ENCODE results near the gene MTHFD2L. TPM values are rescaled to one million over a fixed set of nuclear protein-coding genes. Genes with fewer than 3 reads are reported as not detected.
A peak's percentile ranks its signal among the peaks of the same experiment; 100 is the strongest.

MTHFD2L gene
- total RNA-seq, 1 donor, result 15.0 TPM

GRCh38 chr4:74217365-74217764 is 59.4 kb downstream of the MTHFD2L start:
- H3K4me3 ChIP-seq (ENCODE audit: low read depth, low read length), result no peak overlapping the region
- peak; percentile 60 for DNase-seq (ENCODE audit: low read depth)
- no peak for TF ChIP-seq CTCF (IDR thresholded peaks at IDR 0.05; ENCODE audit: insufficient read depth, low read length)

GRCh38 chr4:74218201-74218600 is 60.3 kb downstream of the MTHFD2L start:
- peak; percentile 12 for DNase-seq (ENCODE audit: low read depth)
- TF ChIP-seq CTCF (IDR thresholded peaks at IDR 0.05; ENCODE audit: insufficient read depth, low read length), result no peak
- H3K4me3 ChIP-seq (ENCODE audit: low read depth, low read length), result no peak overlapping the region

- no peak for TF ChIP-seq CTCF (IDR thresholded peaks at IDR 0.05; ENCODE audit: insufficient read depth, low read length)
- H3K4me3 ChIP-seq (ENCODE audit: low read depth, low read length), result no peak overlapping the region
- DNase-seq (ENCODE audit: low read depth), result no peak
These were observed 61.3 kb downstream of the MTHFD2L start for GRCh38 chr4:74219240-74219639.

- no peak for DNase-seq (ENCODE audit: low read depth)
These were observed 65.2 kb downstream of the MTHFD2L start for GRCh38 chr4:74223098-74223497.

GRCh38 chr4:74223801-74224200 is 65.9 kb downstream of the MTHFD2L start:
- TF ChIP-seq CTCF (IDR thresholded peaks at IDR 0.05; ENCODE audit: insufficient read depth, low read length), result no peak
- H3K4me3 ChIP-seq (ENCODE audit: low read depth, low read length), result no peak overlapping the region
- DNase-seq (ENCODE audit: low read depth), result peak; percentile 58

More at GRCh38 chr4:74223098-74223497, 65.2 kb downstream of the MTHFD2L start:
- no peak overlapping the region for H3K4me3 ChIP-seq (ENCODE audit: low read depth, low read length)
- TF ChIP-seq CTCF (IDR thresholded peaks at IDR 0.05; ENCODE audit: insufficient read depth, low read length), result no peak

GRCh38 chr4:74228691-74229640 is 71.0 kb downstream of the MTHFD2L start:
- TF ChIP-seq CTCF (IDR thresholded peaks at IDR 0.05; ENCODE audit: insufficient read depth, low read length), result peak; percentile 87
- no peak overlapping the region for H3K4me3 ChIP-seq (ENCODE audit: low read depth, low read length)
- peak; percentile 80 for DNase-seq (ENCODE audit: low read depth)
